Measurements from ENCODE around the gene DPF3. TPM values are rescaled to one million over a fixed set of nuclear protein-coding genes. Genes with fewer than 3 reads are reported as not detected.

The DPF3 gene
- total and polyA plus RNA-seq, 2 of the 13 experiments (the other 11 are each of a cell fraction or from before 2014, with no cell fraction given): 0.09 to 0.60 TPM

DNA sequence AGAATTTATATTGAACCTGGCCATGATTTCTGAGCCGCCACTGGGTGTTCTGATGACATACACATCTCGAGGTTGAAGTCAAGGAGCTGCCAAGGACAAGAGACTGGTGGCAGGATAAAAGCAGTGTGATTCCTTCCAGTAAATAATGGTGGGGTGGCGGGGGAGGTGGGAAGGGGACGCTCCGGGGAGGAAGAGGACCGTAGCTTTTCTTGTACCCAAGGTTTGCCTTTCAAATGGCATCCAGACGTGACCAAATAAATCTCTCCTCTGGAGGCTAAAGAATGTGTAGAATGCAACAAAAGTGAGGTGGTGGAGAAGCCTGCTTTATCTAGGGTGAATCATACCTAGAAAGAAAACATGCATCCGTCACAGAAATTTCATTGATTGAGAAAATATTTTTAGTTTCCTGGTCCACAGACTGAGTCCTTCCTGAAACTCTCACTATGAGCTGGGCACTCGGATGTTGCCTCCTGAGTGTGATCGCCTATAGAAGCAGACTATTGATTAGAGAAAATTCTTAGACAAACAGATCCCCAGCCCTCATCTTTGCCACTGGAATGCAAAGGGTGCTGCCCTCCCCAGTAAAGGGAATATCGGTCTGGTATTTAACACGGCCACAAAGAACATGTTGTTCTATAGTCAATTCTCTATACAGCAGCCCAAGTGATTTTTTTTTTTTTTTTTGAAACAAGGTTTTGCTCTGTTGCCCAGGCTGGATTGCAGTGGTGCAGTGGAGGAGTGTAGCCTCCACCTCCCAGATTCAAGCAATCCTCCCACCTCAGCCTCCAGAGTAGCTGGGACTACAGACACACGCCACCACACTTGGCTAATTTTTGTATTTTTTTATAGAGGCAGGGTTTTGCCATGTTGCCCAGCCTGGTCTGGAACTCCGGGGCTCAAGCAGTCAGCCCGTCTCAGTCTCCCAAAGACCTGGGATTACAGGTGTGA is 112.1 kb downstream of the DPF3 start (continued):
- no peak for TF ChIP-seq YY1 (IDR thresholded peaks at IDR 0.05; ENCODE audit: insufficient read depth, insufficient replicate concordance, low read depth, low read length)
- TF ChIP-seq, protein P1, sequence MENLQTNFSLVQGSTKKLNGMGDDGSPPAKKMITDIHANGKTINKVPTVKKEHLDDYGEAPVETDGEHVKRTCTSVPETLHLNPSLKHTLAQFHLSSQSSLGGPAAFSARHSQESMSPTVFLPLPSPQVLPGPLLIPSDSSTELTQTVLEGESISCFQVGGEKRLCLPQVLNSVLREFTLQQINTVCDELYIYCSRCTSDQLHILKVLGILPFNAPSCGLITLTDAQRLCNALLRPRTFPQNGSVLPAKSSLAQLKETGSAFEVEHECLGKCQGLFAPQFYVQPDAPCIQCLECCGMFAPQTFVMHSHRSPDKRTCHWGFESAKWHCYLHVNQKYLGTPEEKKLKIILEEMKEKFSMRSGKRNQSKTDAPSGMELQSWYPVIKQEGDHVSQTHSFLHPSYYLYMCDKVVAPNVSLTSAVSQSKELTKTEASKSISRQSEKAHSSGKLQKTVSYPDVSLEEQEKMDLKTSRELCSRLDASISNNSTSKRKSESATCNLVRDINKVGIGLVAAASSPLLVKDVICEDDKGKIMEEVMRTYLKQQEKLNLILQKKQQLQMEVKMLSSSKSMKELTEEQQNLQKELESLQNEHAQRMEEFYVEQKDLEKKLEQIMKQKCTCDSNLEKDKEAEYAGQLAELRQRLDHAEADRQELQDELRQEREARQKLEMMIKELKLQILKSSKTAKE (CRISPR knock-in tag; IDR thresholded peaks at IDR 0.05; ENCODE audit: borderline replicate concordance): peak; percentile 64
- peak; percentile 98 for TF ChIP-seq ZBTB3 (CRISPR knock-in tag; IDR thresholded peaks at IDR 0.05; ENCODE audit: borderline replicate concordance, low read depth)
- TF ChIP-seq KLF16 (CRISPR knock-in tag; IDR thresholded peaks at IDR 0.05): no peak
- peak; percentile 44; the same call in 1 of the 2 replicates for TF ChIP-seq ZMYM4 (CRISPR knock-in tag; IDR thresholded peaks at IDR 0.05)
- no peak for TF ChIP-seq ZNF773 (CRISPR knock-in tag; IDR thresholded peaks at IDR 0.05; ENCODE audit: borderline replicate concordance)
- TF ChIP-seq RFXANK (CRISPR knock-in tag; IDR thresholded peaks at IDR 0.05): no peak
- no peak for TF ChIP-seq ZNF24 (IDR thresholded peaks at IDR 0.05)
- peak; percentile 56; the same call in 1 of the 2 replicates for TF ChIP-seq SOX5 (CRISPR knock-in tag; IDR thresholded peaks at IDR 0.05; ENCODE audit: borderline replicate concordance)
- peak; percentile 85 for TF ChIP-seq PHF21A (CRISPR knock-in tag; IDR thresholded peaks at IDR 0.05)
- no peak for TF ChIP-seq STAG1 (CRISPR knock-in tag; IDR thresholded peaks at IDR 0.05)
- no peak for TF ChIP-seq ZNF224 (CRISPR knock-in tag; IDR thresholded peaks at IDR 0.05)
- TF ChIP-seq TBX2 (CRISPR knock-in tag; IDR thresholded peaks at IDR 0.05; ENCODE audit: borderline replicate concordance): peak; percentile 13; the same call in 1 of the 2 replicates
- TF ChIP-seq TOE1 (CRISPR knock-in tag; IDR thresholded peaks at IDR 0.05): no peak
- peak; percentile 36; the same call in 1 of the 2 replicates for TF ChIP-seq ZNF788 (CRISPR knock-in tag; IDR thresholded peaks at IDR 0.05; ENCODE audit: borderline replicate concordance)
- TF ChIP-seq, protein P2, sequence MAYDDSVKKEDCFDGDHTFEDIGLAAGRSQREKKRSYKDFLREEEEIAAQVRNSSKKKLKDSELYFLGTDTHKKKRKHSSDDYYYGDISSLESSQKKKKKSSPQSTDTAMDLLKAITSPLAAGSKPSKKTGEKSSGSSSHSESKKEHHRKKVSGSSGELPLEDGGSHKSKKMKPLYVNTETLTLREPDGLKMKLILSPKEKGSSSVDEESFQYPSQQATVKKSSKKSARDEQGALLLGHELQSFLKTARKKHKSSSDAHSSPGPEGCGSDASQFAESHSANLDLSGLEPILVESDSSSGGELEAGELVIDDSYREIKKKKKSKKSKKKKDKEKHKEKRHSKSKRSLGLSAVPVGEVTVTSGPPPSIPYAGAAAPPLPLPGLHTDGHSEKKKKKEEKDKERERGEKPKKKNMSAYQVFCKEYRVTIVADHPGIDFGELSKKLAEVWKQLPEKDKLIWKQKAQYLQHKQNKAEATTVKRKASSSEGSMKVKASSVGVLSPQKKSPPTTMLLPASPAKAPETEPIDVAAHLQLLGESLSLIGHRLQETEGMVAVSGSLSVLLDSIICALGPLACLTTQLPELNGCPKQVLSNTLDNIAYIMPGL (CRISPR knock-in tag; IDR thresholded peaks at IDR 0.05; ENCODE audit: borderline replicate concordance in 1 of 2, low read depth in 1 of 2): no peak
- TF ChIP-seq GTF2F1 (IDR thresholded peaks at IDR 0.05; ENCODE audit: low read length): no peak
- TF ChIP-seq ISL2 (CRISPR knock-in tag; IDR thresholded peaks at IDR 0.05): peak; percentile 59; the same call in 1 of the 2 replicates
- TF ChIP-seq SOX6 (IDR thresholded peaks at IDR 0.05): no peak
- TF ChIP-seq SOX6 (CRISPR knock-in tag; IDR thresholded peaks at IDR 0.05): peak; percentile 68
- TF ChIP-seq, protein P3, sequence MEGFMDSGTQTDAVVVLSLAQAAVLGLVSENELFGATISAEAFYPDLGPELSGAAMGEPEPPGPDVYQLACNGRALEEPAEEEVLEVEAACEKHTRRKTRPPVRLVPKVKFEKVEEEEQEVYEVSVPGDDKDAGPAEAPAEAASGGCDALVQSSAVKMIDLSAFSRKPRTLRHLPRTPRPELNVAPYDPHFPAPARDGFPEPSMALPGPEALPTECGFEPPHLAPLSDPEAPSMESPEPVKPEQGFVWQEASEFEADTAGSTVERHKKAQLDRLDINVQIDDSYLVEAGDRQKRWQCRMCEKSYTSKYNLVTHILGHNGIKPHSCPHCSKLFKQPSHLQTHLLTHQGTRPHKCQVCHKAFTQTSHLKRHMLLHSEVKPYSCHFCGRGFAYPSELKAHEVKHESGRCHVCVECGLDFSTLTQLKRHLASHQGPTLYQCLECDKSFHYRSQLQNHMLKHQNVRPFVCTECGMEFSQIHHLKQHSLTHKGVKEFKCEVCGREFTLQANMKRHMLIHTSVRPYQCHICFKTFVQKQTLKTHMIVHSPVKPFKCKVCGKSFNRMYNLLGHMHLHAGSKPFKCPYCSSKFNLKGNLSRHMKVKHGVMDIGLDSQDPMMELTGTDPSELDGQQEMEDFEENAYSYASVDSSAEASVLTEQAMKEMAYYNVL (CRISPR knock-in tag; IDR thresholded peaks at IDR 0.05; ENCODE audit: borderline replicate concordance): peak; percentile 75
- TF ChIP-seq GABPB1 (CRISPR knock-in tag; IDR thresholded peaks at IDR 0.05): no peak
- TF ChIP-seq SALL1 (CRISPR knock-in tag; IDR thresholded peaks at IDR 0.05): peak; percentile 62; the same call in 1 of the 2 replicates
